ENCODE results near the gene TBL2.
"Not testable (repeated sequence)": the region's sequence is repeated elsewhere in the genome, so short reads cannot be mapped to it uniquely, and the experiment has no call there.

The TBL2 gene

DNA sequence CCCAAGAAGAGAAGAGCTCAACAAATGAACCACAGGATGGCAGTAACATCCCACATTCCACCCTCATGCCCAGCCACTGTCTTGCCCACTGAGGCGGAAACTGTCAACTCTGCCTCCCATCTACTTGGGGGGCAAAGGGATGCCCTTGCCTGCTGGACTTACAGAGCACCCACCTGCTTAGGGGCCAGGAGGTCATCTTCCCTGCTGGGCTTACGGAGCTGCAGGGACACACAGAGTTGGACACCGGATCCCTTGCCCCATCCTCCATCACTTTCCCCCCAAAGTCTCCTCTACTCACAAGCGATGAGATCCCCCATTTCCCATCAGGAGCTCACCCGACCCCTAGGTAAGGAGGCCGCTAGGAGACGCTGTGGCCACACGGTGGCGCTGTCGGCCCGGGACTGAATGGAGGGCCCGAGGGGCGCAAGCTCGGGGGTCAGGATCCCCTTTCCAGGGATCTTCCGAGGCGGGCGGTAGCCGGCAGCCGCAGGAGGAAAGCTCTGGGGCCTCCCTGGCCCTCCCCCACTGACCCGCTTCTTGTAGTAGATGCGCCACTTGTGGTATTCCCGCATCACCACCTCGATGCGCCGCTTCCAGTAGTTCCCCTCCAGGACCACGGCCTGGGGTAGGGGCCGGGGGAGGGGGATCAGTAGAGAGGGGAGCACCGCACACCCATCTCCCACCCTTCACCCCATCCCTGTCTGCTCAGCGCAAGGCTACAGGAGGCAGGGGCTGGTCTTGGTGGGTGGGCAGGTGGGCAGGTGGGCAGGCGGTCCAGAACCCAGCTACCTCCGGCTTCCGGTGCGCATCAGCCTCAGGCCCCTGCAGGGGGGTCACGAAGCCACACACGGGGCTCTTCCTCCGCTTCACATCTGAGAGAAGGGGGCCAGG, 28.7 kb upstream of the TBL2 start:
- peak; percentile 30 for DNase-seq

- no peak for DNase-seq
Measured at GRCh38 chr7:73605601-73606220, 27.3 kb upstream of the TBL2 start.

DNA sequence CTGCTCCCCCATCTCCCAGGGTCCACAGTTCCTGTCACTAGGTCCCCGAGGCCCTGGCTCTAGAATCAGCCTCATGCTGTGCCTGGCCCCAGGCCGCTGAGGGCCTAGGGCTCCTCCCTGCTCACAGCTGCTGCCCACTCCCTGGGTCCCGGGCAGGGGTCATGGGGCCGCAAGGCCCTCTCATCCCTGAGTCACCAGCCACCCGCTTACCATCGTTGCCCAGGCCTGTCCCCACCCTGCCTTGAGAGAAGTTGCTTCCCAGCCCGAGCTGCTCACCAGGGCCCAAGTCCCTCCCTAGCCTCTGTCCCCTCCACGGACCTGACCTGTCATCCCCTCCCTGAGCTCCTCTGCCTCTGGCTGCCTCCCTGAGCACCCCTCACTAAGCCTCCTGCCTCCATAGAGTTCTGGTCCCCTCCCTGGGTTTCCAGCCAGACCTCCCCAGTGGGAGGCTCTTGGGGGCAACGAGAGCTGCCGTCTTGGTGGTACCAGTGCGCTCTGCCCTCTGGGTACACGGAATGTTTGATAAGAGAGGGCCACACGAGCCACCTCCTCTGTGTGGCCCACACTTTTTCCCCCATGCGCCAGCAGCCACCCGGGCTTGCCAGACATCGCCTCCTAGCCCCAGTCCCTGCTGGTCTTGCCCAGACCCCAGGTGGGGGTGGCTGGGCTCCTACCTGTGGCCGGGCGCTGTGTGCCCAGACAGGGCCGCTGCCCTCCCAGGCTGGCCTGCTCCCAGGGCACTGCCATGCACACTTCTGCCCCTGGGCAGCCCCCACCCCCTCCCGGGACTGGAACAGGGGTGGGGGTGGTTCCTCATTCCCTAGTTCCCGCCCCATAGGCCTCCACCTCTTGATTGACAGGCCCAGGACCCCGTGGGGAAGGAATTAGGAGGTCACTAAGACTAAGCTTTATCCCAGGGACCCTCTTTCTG, 24.6 kb upstream of the TBL2 start:
- peak; percentile 75 for DNase-seq

GRCh38 chr7:73599916-73600315, 21.5 kb upstream of the TBL2 start:
- no peak for DNase-seq

- DNase-seq: no peak
Measured at GRCh38 chr7:73599151-73599882, 20.9 kb upstream of the TBL2 start.

DNA sequence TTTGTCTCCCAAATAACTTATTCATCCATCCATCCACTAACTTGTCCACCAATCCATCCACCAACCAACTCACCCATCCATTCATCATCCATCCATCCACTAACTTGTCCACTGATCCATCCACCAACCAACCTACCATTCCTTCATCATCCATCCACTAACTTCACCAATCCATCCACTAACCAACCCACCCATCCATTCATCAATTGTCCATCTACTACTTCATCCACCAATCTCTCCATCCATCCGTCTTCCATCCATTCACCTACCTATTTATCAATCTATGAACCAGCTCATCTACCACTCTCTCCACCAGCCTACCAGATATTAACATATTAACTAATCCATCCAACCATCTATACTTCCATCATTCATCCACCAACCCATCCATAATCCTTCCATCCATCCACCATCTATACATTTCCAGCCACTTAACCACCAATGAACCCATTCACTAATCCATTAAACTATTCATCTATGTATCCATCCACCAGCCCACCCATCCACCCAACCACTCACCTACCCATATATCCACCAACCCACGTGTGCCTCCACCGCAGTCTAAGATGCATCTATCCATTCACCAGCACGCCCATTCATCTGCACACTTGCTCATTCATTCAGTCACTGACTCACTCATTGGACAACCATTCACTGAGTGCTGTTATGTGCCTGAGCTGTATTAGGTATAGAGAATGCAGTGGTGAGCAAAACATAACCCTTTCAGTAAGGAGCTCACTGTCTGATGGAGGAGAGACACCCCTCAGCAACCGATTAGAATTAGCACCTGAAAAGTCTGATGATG, 19.8 kb upstream of the TBL2 start:
- DNase-seq: no peak

GRCh38 chr7:73596191-73597065, 18.0 kb upstream of the TBL2 start:
- no peak for DNase-seq

- DNase-seq: no peak
Measured at GRCh38 chr7:73595358-73595757, 17.0 kb upstream of the TBL2 start.

DNA sequence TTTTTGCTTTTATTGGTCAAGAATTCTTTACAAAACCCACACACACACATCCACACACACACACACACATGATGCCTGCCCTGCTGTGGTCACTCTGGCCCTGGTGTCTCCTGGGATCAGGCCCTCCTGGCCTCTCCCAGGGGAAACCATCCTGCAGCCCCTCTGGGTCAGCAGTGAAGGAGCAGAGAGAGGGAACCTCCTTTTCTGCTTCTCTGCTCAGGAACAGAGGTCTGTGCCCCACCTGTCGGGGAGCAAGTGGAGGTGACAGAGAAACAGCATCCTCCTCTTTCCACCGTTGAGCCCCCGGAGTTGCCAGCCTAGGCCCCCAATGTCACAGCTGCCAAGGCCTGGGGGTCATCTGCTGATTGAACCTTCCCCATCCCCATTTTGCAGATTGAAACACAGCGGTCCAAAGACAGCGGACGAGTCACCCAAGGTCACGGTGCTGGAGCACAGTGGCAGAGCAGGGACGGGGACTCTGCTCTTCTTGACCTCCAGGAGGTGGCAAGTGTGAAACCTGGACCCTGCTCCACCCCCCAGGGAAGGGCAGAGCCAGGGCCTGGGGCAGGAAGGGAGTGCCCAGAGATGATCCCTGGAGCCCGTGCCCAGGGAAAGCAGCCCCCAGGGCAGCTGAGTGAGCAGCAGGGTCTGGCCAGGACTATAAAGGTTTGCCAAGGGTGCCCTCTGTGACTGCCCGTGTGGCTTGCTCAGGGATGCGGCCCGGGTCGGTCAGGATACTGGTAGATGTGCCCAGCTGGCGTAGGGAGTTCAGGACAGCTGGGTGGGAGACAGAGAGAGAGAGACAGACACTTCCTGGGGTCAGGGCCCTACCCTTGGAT, 15.0 kb upstream of the TBL2 start:
- DNase-seq: no peak

- DNase-seq: no peak
Measured at GRCh38 chr7:73586911-73587310, 8.5 kb upstream of the TBL2 start.

GRCh38 chr7:73585196-73585595, 6.8 kb upstream of the TBL2 start:
- DNase-seq: no peak

- DNase-seq: peak; percentile 47
Measured at GRCh38 chr7:73582664-73583202, 4.4 kb upstream of the TBL2 start.

DNA sequence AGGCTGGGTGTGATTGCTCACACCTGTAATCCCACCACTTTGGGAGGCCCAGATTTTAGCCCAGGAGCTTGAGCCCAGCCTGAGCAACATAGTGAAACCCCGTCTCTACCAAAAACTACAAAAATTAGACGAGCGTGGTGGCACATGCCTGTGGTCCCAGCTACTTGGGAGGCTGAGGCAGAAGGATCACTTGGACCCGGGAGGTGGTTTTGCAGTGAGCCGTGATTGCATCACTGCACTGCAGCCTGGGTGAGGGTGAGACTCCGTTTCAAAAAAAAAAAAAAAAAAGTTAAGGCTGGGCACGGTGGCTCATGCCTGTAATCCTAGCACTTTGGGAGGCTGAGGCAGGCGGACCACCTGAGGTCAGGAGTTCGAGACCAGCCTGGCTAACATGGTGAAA, 2.6 kb upstream of the TBL2 start:
- not testable (repeated sequence) for DNase-seq

GRCh38 chr7:73577627-73578341, 595 bp downstream of the TBL2 start:
- no peak for DNase-seq

GRCh38 chr7:73573791-73574190, 4.6 kb downstream of the TBL2 start:
- no peak for DNase-seq

DNA sequence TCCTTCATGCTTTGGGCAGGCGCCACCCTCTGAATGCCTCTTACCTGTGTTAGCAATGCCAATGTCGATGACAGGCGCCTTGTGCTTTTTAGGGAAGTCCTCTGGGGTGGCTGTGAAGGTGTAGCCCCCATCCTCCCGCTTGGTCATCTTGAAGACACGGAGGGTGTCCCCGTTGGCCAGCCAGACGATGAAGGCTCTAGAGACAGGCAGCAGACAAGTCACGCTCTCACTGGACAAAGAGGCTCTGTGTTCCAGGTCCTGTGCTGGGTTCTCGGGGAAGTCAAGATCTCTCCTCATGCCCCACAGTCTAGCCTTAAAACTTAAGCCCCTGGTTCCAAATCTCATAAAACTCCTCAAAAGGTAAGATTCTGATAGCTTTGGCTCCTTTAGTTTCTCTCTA, 5.1 kb downstream of the TBL2 start:
- no peak for DNase-seq

DNA sequence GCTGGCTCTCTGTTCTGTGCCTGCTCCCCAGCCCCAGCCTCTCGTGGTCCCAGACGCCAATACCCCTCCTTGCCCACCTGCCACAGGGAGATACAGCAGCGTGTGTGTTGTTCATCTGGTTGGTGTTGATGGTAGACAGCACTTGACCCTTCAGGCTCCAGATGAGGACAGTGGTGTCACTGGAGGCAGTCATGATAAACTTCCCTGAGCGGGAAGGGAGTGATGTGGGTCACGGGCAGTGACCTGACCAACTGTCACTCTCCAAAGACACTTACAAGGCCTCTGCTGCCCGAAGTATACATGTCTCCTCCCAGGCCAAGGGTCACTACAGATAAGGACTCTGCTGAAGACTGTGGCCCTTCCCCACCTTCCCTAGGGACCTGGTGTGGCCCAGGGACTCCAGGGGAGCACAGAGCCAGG, 5.6 kb downstream of the TBL2 start:
- DNase-seq: no peak

DNA sequence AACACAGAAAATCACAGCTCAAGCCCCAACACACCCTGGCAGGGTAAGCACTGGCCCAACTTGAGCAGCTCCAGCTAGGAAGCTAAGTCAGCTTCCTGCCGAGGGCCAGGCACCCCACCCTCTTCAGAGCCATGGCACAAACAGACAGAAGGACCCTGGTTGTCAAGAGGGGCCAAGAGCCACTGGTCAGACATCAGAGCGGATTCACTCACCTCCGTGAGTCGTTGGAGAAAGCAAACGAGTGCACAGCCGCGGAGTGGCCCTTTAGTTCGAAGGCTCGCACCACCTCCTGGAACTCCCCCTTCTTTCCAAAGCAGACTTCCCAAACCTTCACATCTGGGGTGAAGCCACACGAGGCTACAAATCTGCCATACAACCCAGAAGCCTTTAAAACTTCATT, 7.4 kb downstream of the TBL2 start:
- DNase-seq: no peak

DNA sequence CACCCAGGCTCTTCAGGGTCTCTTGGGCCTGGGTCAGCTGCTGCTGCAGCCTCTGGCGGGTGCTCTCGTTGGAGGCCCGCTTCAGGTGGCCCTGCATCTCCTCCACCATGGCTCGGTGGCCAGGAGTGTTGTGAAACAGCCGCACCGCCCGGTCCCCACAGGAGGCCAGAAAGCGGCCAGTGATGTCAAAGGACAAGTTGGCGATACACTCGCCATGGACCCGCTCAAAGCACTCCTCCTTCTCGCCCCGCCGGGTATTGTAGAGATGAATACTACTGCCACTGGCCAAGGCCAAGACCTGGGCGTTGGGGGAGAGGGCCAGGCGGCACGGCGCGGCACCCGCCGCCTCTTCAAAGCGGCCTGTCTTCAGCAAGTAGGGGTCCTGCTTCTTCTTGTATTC, 7.9 kb downstream of the TBL2 start:
- DNase-seq: no peak
